Stimulated activated CD8-positive, alpha-beta memory T cell treated with anti-CD3 and anti-CD28 coated beads, Interleukin-7, amount 100 ng/mL, for 48 hours (primary cell): Measurements from ENCODE around the gene SGF29.
A peak's percentile ranks its signal among the peaks of the same experiment; 100 is the strongest.
"Not testable (repeated sequence)": the region's sequence is repeated elsewhere in the genome, so short reads cannot be mapped to it uniquely, and the experiment has no call there.

ENCODE experiments used
- DNase-seq, 2 donors: peaks; one replicate each; pipeline ENCODE4 v3.0.0-alpha.2; 2020; ENCODE audit warnings: low read depth in 1 of 2; ENCODE audit errors: extremely low read depth in 1 of 2

SGF29 gene

GRCh38 chr16:28553776-28554633, at the start of gene SGF29:
TSS of gene SGF29 (plus strand) at chr16:28553920. CDS start at chr16:28581070, 27,150 bp downstream.
- DNase-seq = peak; percentile 72 to 87

- no peak for DNase-seq
Observed at GRCh38 chr16:28504707-28505404, 48.9 kb upstream of the SGF29 start.

- no peak for DNase-seq
Observed at GRCh38 chr16:28505489-28506137, 48.1 kb upstream of the SGF29 start.

GRCh38 chr16:28511031-28511430, 42.7 kb upstream of the SGF29 start:
- no peak for DNase-seq

- no peak for DNase-seq
Observed at GRCh38 chr16:28511801-28512789, 41.6 kb upstream of the SGF29 start.

GRCh38 chr16:28513484-28514181, 40.1 kb upstream of the SGF29 start:
- DNase-seq = no peak

- DNase-seq = no peak
Observed at GRCh38 chr16:28514246-28514645, 39.5 kb upstream of the SGF29 start.

GRCh38 chr16:28520672-28521071, 33.0 kb upstream of the SGF29 start:
- no peak for DNase-seq

GRCh38 chr16:28521436-28521835, 32.3 kb upstream of the SGF29 start:
- DNase-seq = no peak

- no peak for DNase-seq
Observed at GRCh38 chr16:28522792-28523191, 30.9 kb upstream of the SGF29 start.

GRCh38 chr16:28524681-28525171, 29.0 kb upstream of the SGF29 start:
- no peak for DNase-seq

- no peak for DNase-seq
Observed at GRCh38 chr16:28526201-28527099, 27.3 kb upstream of the SGF29 start.

- not testable (repeated sequence) for DNase-seq
Observed at GRCh38 chr16:28527100-28527785, 26.5 kb upstream of the SGF29 start.

- no peak for DNase-seq
Observed at GRCh38 chr16:28527985-28528384, 25.7 kb upstream of the SGF29 start.

GRCh38 chr16:28528463-28528867, 25.3 kb upstream of the SGF29 start:
- no peak for DNase-seq

GRCh38 chr16:28529124-28529523, 24.6 kb upstream of the SGF29 start:
- no peak for DNase-seq

GRCh38 chr16:28531777-28532744, 21.7 kb upstream of the SGF29 start:
- DNase-seq = no peak
